SK-N-SH (cell line): ENCODE results near the gene WTAP. TPM values are rescaled to one million over a fixed set of nuclear protein-coding genes. Genes with fewer than 3 reads are reported as not detected.
A peak's percentile ranks its signal among the peaks of the same experiment; 100 is the strongest.

Source experiments
- CTCF ChIA-PET: fragments of 300-600, 350-600 bp; formaldehyde crosslinking; extraction: SDS; loops from one replicate; lab custom pipeline; 2021; lab: Yijun Ruan, JAX
- POLR2A ChIA-PET: fragments of 350-600 bp; sonication (Branson Sonifier 250); formaldehyde crosslinking; extraction: SDS; loops from one replicate; lab custom pipeline; 2020; ENCODE audit warnings: antibody characterized with exemption, inconsistent platforms; lab: Yijun Ruan, JAX
- DNase-seq: peaks from one replicate; pipeline ENCODE4 v3.0.0; 2012
- H2AFZ ChIP-seq: fragments of 200-600 bp; sonication (generic); 2 replicates; pipeline ENCODE4 v1.8.1; 2016; ENCODE audit warnings: antibody characterized with exemption, mild to moderate bottlenecking, low read depth
- H3F3A ChIP-seq: fragments of 200-600 bp; sonication (generic); replicated peaks from 2 replicates; pipeline ENCODE3; 2016; ENCODE audit warnings: antibody characterized with exemption, mild to moderate bottlenecking; ENCODE audit not compliant: insufficient read depth
- H3K27ac ChIP-seq, 2 experiments: fragments of 200-500 bp in 1 of 2; fragments of 200-600 bp in 1 of 2; sonication (Bioruptor generic) in 1 of 2; sonication (generic), shearing (Covaris generic) in 1 of 2; 2 replicates each; pipeline versions ENCODE4 v1.5.1 to v1.6.1; 2014 to 2016; ENCODE audit warnings: low read depth in 2 of 2, inconsistent platforms in 1 of 2, low read length in 1 of 2, mild to moderate bottlenecking in 1 of 2, mixed read lengths in 1 of 2
- H3K27me3 ChIP-seq: fragments of 200-600 bp; sonication (generic), shearing (Covaris generic); 2 replicates; pipeline ENCODE4 v1.6.1; 2016; ENCODE audit warnings: mixed run types; ENCODE audit not compliant: insufficient read depth
- H3K36me3 ChIP-seq, 2 experiments: fragments of 200-500 bp in 1 of 2; fragments of 200-600 bp in 1 of 2; sonication (Bioruptor generic) in 1 of 2; sonication (generic) in 1 of 2; replicated peaks in 1 of 2; 2 replicates each; pipeline versions ENCODE3 to v1.5.1; 2014 to 2016; ENCODE audit warnings: low read length in 1 of 2, mild to moderate bottlenecking in 1 of 2; ENCODE audit not compliant: insufficient read depth in 2 of 2, control insufficient read depth in 1 of 2
- H3K4me1 ChIP-seq, 2 experiments: fragments of 200-500 bp in 1 of 2; fragments of 200-600 bp in 1 of 2; sonication (Bioruptor generic) in 1 of 2; sonication (generic), shearing (Covaris generic) in 1 of 2; 2 replicates each; pipeline versions ENCODE4 v1.5.1 to v1.6.1; 2014 to 2016; ENCODE audit warnings: low read depth in 1 of 2, low read length in 1 of 2, mixed run types in 1 of 2; ENCODE audit not compliant: insufficient read depth in 2 of 2, control insufficient read depth in 1 of 2
- H3K4me2 ChIP-seq: fragments of 200-600 bp; sonication (generic), shearing (Covaris generic); 2 replicates; pipeline ENCODE4 v1.6.1; 2017; ENCODE audit warnings: mixed run types
- H3K4me3 ChIP-seq, 2 experiments: fragments of 200-500 bp in 1 of 2; fragments of 200-600 bp in 1 of 2; sonication (Bioruptor generic) in 1 of 2; sonication (generic), shearing (Covaris generic) in 1 of 2; 2 replicates each; pipeline versions ENCODE4 v1.5.1 to v1.8.1; 2014 to 2016; ENCODE audit warnings: low read depth in 2 of 2, inconsistent platforms in 1 of 2, low read length in 1 of 2, mild to moderate bottlenecking in 1 of 2, mixed read lengths in 1 of 2, moderate library complexity in 1 of 2
- H3K79me2 ChIP-seq: fragments of 200-600 bp; sonication (generic); 2 replicates; pipeline ENCODE4 v1.8.1; 2017; ENCODE audit warnings: mild to moderate bottlenecking; ENCODE audit not compliant: insufficient read depth
- H3K9ac ChIP-seq: fragments of 200-600 bp; sonication (generic); 2 replicates; pipeline ENCODE4 v1.6.1; 2017; ENCODE audit warnings: mixed run types
- H3K9me2 ChIP-seq: fragments of 200-600 bp; sonication (generic); 2 replicates; pipeline ENCODE4 v1.6.1; 2017; ENCODE audit warnings: mixed run types
- H3K9me3 ChIP-seq: fragments of 200-600 bp; sonication (generic); 2 replicates; pipeline ENCODE4 v1.6.1; 2017; ENCODE audit warnings: mixed run types, mild to moderate bottlenecking, moderate library complexity
- H4K20me1 ChIP-seq: fragments of 200-600 bp; sonication (generic); 2 replicates; pipeline ENCODE4 v1.6.1; 2017; ENCODE audit warnings: mild to moderate bottlenecking, mixed run types; ENCODE audit not compliant: insufficient read depth
- CHD2 ChIP-seq: fragments of 150-350 bp; IDR thresholded peaks from 2 replicates; pipeline ENCODE4 v1.6.1; 2018; ENCODE audit warnings: low read length; ENCODE audit not compliant: partially characterized antibody
- CTCF ChIP-seq: fragments of 200-600 bp; sonication (generic); IDR thresholded peaks from 2 replicates; pipeline ENCODE4 v1.6.1; 2017; ENCODE audit warnings: antibody characterized with exemption, mild to moderate bottlenecking, moderate library complexity
- ELF1 ChIP-seq: IDR thresholded peaks from 2 replicates; pipeline ENCODE4 v1.4.0; 2012
- EP300 ChIP-seq, 2 experiments: IDR thresholded peaks; 2 replicates each; pipeline versions ENCODE4 v1.4.0 to v1.6.1; 2012; ENCODE audit warnings: borderline replicate concordance in 1 of 2, low read depth in 1 of 2, low read length in 1 of 2
- FOSL2 ChIP-seq: IDR thresholded peaks from 2 replicates; pipeline ENCODE4 v1.4.0; 2012; ENCODE audit warnings: low read depth, mild to moderate bottlenecking, moderate library complexity, borderline replicate concordance
- FOXJ3 ChIP-seq: sonication (generic); formaldehyde crosslinking; IDR thresholded peaks from 2 replicates; pipeline ENCODE4 v1.5.1; 2020; ENCODE audit warnings: mild to moderate bottlenecking, missing genetic modification reagents
- GABPA ChIP-seq: IDR thresholded peaks from 2 replicates; pipeline ENCODE4 v1.4.0; 2012; ENCODE audit warnings: low read depth, mild to moderate bottlenecking
- GATA2 ChIP-seq: sonication (generic); formaldehyde crosslinking; IDR thresholded peaks from 2 replicates; pipeline ENCODE4 v1.5.0; 2020; ENCODE audit warnings: mild to moderate bottlenecking, missing genetic modification reagents
- MEF2A ChIP-seq: IDR thresholded peaks from 2 replicates; pipeline ENCODE4 v1.4.0; 2012; ENCODE audit warnings: low read depth, borderline replicate concordance
- MXI1 ChIP-seq: IDR thresholded peaks from 2 replicates; pipeline ENCODE4 v1.6.1; 2012; ENCODE audit warnings: mild to moderate bottlenecking, low read depth, low read length, improper control_type of control experiment
- NFIC ChIP-seq: IDR thresholded peaks from 2 replicates; pipeline ENCODE4 v1.4.0; 2012; ENCODE audit warnings: borderline replicate concordance
- POLR2AphosphoS5 ChIP-seq: IDR thresholded peaks from 2 replicates; pipeline ENCODE4 v1.6.1; 2012; ENCODE audit warnings: low read depth, low read length
- REST ChIP-seq: IDR thresholded peaks from 2 replicates; pipeline ENCODE4 v1.6.1; 2012; ENCODE audit warnings: mild to moderate bottlenecking, low read depth, low read length, moderate library complexity
- RFX5 ChIP-seq: IDR thresholded peaks from 2 replicates; pipeline ENCODE4 v1.6.1; 2012; ENCODE audit warnings: mild to moderate bottlenecking, improper control_type of control experiment, low read length
- SIN3A ChIP-seq: IDR thresholded peaks from 2 replicates; pipeline ENCODE4 v1.6.1; 2012; ENCODE audit warnings: low read depth, mild to moderate bottlenecking, low read length, moderate library complexity, borderline replicate concordance
- TCF12 ChIP-seq: IDR thresholded peaks from 2 replicates; pipeline ENCODE4 v1.4.0; 2012
- ZBTB33 ChIP-seq: IDR thresholded peaks from 2 replicates; pipeline ENCODE4 v1.4.0; 2012; ENCODE audit warnings: low read depth, borderline replicate concordance
- WGBS: methylation state at CpG from one replicate; pipeline ENCODE4 v1.1.6; 2017; ENCODE audit warnings: low lambda C conversion rate; 5-methylcytosine and 5-hydroxymethylcytosine counted together
- polyA plus RNA-seq, 3 experiments: library from polyadenylated mRNA; depleted of rRNA; stranded (reverse); fragments of >200 nt; gene quantifications; 2 replicates each; pipeline ENCODE4 v1.2.3, GENCODE V29; 2012

Gene WTAP
- polyA plus RNA-seq, 1 of the 3 experiments (the other 2 are of a cell fraction) = 12.8 TPM

GRCh38 chr6:159788753-159789376, 61.6 kb downstream of the WTAP start:
- Histone ChIP-seq H3K79me2 (peaks cover 91% of the 10 kb centered on the region), H3K9me2 (no peaks in the 10 kb centered on the region), H3K27me3 (no peaks in the 10 kb centered on the region), H3K4me3 (peak overlapping the region; percentile 73 to 90), H3K27ac (peak overlapping the region; percentile 64 to 88), H4K20me1 (peaks cover 19% of the 10 kb centered on the region), H2AFZ (no peak overlapping the region), H3K36me3 (peaks cover 47 to 67% of the 10 kb centered on the region in 2 experiments), H3F3A (peaks cover 3% of the 10 kb centered on the region), H3K4me2 (peak overlapping the region; percentile 94), H3K4me1 (peaks cover 10 to 22% of the 10 kb centered on the region in 2 experiments; a peak in 3 of 4 replicates), H3K9me3 (no peaks in the 10 kb centered on the region), H3K9ac (peak overlapping the region; percentile 89)
- peak; percentile 50 for DNase-seq
- POLR2A ChIA-PET = interaction anchor here (2.4 to 2.5 kb wide), 2 partner anchors 28 to 62 kb away, joined by 11 to 25 read pairs; partner anchors contain the start of genes ACAT2 and WTAP
- CTCF ChIA-PET = interaction anchor here (1.3 kb wide), 1 partner anchor 97 kb away, joined by 4 read pairs; no protein-coding TSS in a partner anchor
- no peak for TF ChIP-seq REST
- TF ChIP-seq SIN3A = peak; percentile 79; the same call in 1 of the 2 replicates
- peak; percentile 78 for TF ChIP-seq MXI1
- 2% methylated on average over 29 of the region's 60 CpGs for WGBS

GRCh38 chr6:159789377-159790148, 62.3 kb downstream of the WTAP start, which contains the start of gene TCP1:
TSS of gene TCP1 (minus strand) at chr6:159789602. CDS start at chr6:159789468, 134 bp downstream.
- peak within 1 kb of the TSS; percentile 89 for H3K9ac ChIP-seq
- H3K4me1 ChIP-seq = peaks cover 10 to 22% of the 10 kb centered on the region in 2 experiments; a peak in 3 of 4 replicates
- peak within 1 kb of the TSS; percentile 73 to 90 for H3K4me3 ChIP-seq
- H3K9me2 ChIP-seq = no peaks in the 10 kb centered on the region
- POLR2A ChIA-PET = interaction anchor here (0.7 to 2.5 kb wide), 5 partner anchors 19 to 96 kb away, joined by 3 to 25 read pairs (median 6); partner anchors contain the start of genes ACAT2 and WTAP
- peaks cover 51 to 66% of the 10 kb centered on the region in 2 experiments for H3K36me3 ChIP-seq
- peaks cover 3% of the 10 kb centered on the region for H3F3A ChIP-seq
- H4K20me1 ChIP-seq = peaks cover 19% of the 10 kb centered on the region
- H3K79me2 ChIP-seq = peaks cover 91% of the 10 kb centered on the region
- peak; percentile 97 for DNase-seq
- 2% methylated on average over 49 of the region's 64 CpGs for WGBS
- peak within 1 kb of the TSS; percentile 94 for H3K4me2 ChIP-seq
- CTCF ChIA-PET = interaction anchor here (1.3 kb wide), 2 partner anchors 98 kb away, joined by 4 to 5 read pairs; no protein-coding TSS in a partner anchor
- H3K27ac ChIP-seq = peak within 1 kb of the TSS; percentile 80 to 94
- peak within 1 kb of the TSS; percentile 83 for H2AFZ ChIP-seq
- no peaks in the 10 kb centered on the region for H3K27me3 ChIP-seq
- no peaks in the 10 kb centered on the region for H3K9me3 ChIP-seq
- TF ChIP-seq CHD2 (no peak), ZBTB33 (no peak), RFX5 (0 out of 2 replicates have a peak, but pooled peaks have one; percentile 39), GATA2 (CRISPR knock-in tag) (no peak), FOXJ3 (CRISPR knock-in tag) (peak; percentile 65; the same call in 1 of the 2 replicates), GABPA (peak; percentile 92), ELF1 (peak; percentile 85), SIN3A (peak; percentile 49; the same call in 1 of the 2 replicates), MEF2A (no peak), FOSL2 (no peak), NFIC (no peak), EP300 (IDR thresholded peaks at IDR 0.05; ENCODE audit: borderline replicate concordance in 1 of 2, low read depth in 1 of 2, low read length in 1 of 2) (peak; percentile 12 to 91; a peak in 2 of 4 replicates), CTCF (no peak), POLR2AphosphoS5 (peak; percentile 88), TCF12 (no peak)
